Activated effector memory CD4-positive, alpha-beta T cell treated with anti-CD3 and anti-CD28 coated beads, Interleukin-2, amount 50 U/mL, for 16 hours (primary cell): ENCODE data around the gene SCYL2.

ENCODE experiments used
- DNase-seq: peaks from one replicate; pipeline ENCODE4 v3.0.0-alpha.2; 2020

Gene SCYL2

DNA sequence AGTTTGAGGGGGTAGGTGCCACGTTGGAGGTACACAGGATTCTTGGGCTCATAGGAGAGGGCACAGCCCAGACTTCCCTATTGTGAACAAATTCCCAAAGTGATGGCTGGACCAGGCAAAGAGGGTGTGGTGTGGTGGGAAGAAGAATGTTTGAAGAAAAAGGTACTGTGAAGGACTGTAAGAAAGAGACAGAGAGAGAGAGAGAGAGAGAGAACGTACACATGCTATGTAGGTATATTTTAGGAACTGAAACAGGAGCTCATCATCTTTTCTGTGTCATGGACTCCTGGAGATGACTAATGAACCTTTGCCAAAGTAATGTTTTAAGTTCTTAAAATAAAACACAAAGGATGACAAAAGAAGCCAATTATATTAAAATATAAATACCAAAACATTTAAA, 114.4 kb downstream of the SCYL2 start:
- DNase-seq: no peak

DNA sequence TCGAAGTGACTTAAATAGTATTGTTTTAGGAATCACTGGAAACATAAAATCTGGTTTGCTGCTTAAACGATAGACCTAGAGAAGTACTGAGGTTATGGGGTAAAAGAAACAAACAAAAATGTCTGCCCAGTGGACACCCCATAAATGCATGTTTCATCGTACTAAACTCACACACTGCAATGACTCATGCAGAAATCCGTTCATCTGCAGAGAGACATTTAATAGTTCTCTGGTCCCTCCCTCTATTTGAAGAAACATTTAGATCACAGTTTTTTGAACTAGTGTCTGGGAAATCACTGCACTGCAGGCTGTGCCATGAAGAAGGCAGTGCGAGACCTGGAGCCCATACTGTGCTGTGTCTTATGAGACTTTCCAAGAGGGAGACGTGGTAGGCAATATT, 115.4 kb downstream of the SCYL2 start:
- DNase-seq: no peak

DNA sequence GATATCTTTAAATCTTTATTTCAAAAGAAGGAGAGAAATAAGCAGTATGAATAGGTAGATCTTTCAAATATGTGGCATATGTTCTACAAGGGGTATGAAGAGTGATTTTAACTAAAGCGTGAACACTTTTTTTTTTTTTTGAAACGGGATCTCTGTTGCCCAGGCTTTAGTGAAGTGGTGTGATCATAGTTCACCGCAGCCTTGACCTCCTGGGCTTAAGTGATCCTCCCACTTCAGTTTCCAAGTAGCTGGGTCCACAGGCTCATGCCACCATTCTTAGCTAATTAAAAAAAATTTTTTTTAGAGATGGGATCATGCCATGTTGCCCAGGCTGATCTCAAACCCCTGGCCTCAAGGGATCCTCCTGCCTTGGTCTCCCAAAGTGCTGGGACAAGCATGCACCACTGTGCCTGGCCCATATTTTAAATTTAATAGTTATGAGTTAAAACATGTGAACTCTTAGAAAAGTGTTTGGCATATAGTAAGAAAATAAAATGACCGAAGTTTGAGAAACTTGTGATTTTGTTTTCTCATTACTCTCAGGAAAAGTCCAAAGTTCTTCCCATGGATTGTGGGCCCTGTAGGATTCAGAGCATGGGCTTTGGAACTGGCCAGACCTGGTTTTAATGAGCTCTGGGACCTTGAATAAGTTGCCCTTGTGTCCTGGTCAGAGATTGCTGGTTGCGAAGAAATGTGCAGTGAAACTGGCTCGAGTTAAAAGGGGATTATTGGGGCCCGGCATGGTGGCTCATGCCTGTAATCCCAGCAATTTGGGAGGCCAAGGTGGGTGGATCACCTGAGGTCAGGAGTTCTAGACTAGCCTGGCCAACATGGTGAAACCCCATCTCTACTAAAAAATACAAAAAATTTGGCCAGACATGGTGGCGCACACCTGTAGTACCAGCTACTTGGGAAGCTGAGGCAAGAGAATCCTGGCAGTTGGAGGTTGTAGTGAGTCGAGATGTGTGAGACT, 116.9 kb downstream of the SCYL2 start:
- no peak for DNase-seq

DNA sequence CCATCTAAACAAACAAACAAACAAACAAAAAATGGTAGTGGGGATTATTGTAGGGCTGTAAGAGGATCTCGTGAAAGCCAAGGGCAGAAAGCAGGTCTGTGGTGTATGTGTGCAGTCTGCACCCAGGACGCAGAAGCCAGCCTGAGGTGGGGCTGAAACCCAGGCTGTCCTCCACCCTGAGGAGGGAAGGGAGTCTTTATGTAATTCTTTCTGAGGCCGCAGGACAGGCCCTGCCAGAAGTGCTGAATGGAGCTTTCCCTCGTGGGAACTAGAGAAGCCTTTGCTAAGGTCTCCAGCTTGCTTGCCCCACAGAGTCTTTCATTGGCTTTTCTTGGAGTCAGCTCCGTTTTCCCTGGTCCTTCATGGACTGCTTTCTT, 117.6 kb downstream of the SCYL2 start:
- DNase-seq: no peak

DNA sequence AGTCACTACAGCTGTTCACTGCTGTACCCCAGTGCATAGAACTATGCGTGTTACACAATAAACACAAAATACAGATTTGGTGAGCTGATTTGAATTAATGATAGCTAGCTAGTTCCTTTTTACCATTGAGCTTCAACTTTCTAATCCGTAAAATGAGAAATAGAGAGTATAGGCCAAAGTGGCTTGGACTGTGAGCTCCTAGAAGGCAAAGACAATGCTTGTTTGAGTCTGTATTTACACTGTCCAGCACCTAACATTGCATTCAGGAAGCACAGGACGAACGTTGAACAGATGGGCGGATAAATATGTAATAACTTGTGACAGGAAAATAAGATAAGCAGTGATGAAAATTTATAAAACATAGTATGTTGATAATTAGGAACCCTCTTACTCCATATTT, 121.4 kb downstream of the SCYL2 start:
- no peak for DNase-seq
